Liver (tissue), 9 donors: ENCODE measurements around the gene MPPED2. TPM values are rescaled to one million over a fixed set of nuclear protein-coding genes. Genes with fewer than 3 reads are reported as not detected.

ENCODE experiments used
- DNase-seq: peaks from one replicate; pipeline ENCODE4 v3.0.0-alpha.2; 2017; ENCODE audit warnings: low spot score
- H3K27ac ChIP-seq, 2 donors: one replicate each; pipeline ENCODE4 v1.7.0; 2013; ENCODE audit warnings: inconsistent platforms in 2 of 2, low read length in 2 of 2, control low read depth in 1 of 2, low read depth in 1 of 2, mild to moderate bottlenecking in 1 of 2
- H3K27me3 ChIP-seq, 4 donors: one replicate each; pipeline versions ENCODE4 v1.6.1 to v1.7.0; 2013; ENCODE audit warnings: low read length in 3 of 4, inconsistent platforms in 1 of 4, mild to moderate bottlenecking in 1 of 4, moderate library complexity in 1 of 4; ENCODE audit not compliant: control insufficient read depth in 4 of 4, insufficient read depth in 4 of 4
- H3K36me3 ChIP-seq, 4 donors: one replicate each; pipeline versions ENCODE4 v1.6.1 to v1.7.0; 2013; ENCODE audit warnings: low read length in 3 of 4, mild to moderate bottlenecking in 3 of 4, low read depth in 1 of 4, moderate library complexity in 1 of 4; ENCODE audit not compliant: control insufficient read depth in 4 of 4, insufficient read depth in 3 of 4
- H3K4me1 ChIP-seq, 4 donors: one replicate each; pipeline versions ENCODE4 v1.6.1 to v1.7.0; 2013; ENCODE audit warnings: low read length in 3 of 4, mild to moderate bottlenecking in 3 of 4, moderate library complexity in 1 of 4; ENCODE audit not compliant: control insufficient read depth in 4 of 4, insufficient read depth in 4 of 4
- H3K4me3 ChIP-seq, 3 donors: one replicate each; pipeline versions ENCODE4 v1.6.1 to v1.7.0; 2013; ENCODE audit warnings: low read length in 3 of 3, control low read depth in 1 of 3, low read depth in 1 of 3, mild to moderate bottlenecking in 1 of 3
- H3K9ac ChIP-seq, 2 donors: one replicate each; pipeline ENCODE4 v1.7.0; 2013; ENCODE audit warnings: low read length in 2 of 2, mild to moderate bottlenecking in 2 of 2, moderate library complexity in 2 of 2, control low read depth in 1 of 2, low read depth in 1 of 2
- H3K9me3 ChIP-seq, 4 donors: one replicate each; pipeline versions ENCODE4 v1.6.1 to v1.7.0; 2013; ENCODE audit warnings: low read length in 3 of 4; ENCODE audit not compliant: control insufficient read depth in 4 of 4
- ATF3 ChIP-seq: IDR thresholded peaks from 2 replicates; pipeline ENCODE4 v1.6.1; 2016; ENCODE audit warnings: antibody characterized with exemption
- CTCF ChIP-seq: fragments of 150-350 bp; IDR thresholded peaks from 2 replicates; pipeline ENCODE4 v1.5.1; 2017; ENCODE audit warnings: improper control_type of control experiment, low read depth, low read length; ENCODE audit not compliant: missing input control
- EGR1 ChIP-seq, 2 donors: IDR thresholded peaks; 2 replicates each; pipeline ENCODE4 v1.6.1; 2016 to 2018; ENCODE audit warnings: antibody characterized with exemption in 2 of 2, low read depth in 2 of 2
- FOXA1 ChIP-seq: IDR thresholded peaks from 2 replicates; pipeline ENCODE4 v1.6.1; 2016; ENCODE audit warnings: antibody characterized with exemption
- FOXA2 ChIP-seq: IDR thresholded peaks from 2 replicates; pipeline ENCODE4 v1.6.1; 2016; ENCODE audit warnings: antibody characterized with exemption
- GABPA ChIP-seq, 2 donors: IDR thresholded peaks in 1 of 2; conservative IDR thresholded peaks in 1 of 2; 2 replicates each; pipeline ENCODE4 v1.6.1; 2016; ENCODE audit warnings: antibody characterized with exemption in 2 of 2, mild to moderate bottlenecking in 1 of 2, moderate library complexity in 1 of 2
- HNF4A ChIP-seq, 2 donors: conservative IDR thresholded peaks; 2 replicates each; pipeline ENCODE4 v1.6.1; 2016; ENCODE audit warnings: antibody characterized with exemption in 2 of 2, mild to moderate bottlenecking in 2 of 2
- HNF4G ChIP-seq: IDR thresholded peaks from 2 replicates; pipeline ENCODE4 v1.6.1; 2016; ENCODE audit warnings: antibody characterized with exemption
- JUND ChIP-seq, 2 donors: IDR thresholded peaks; 2 replicates each; pipeline ENCODE4 v1.6.1; 2016; ENCODE audit warnings: antibody characterized with exemption in 2 of 2
- MAX ChIP-seq: IDR thresholded peaks from 2 replicates; pipeline ENCODE4 v1.6.1; 2016; ENCODE audit warnings: antibody characterized with exemption
- NR2F2 ChIP-seq: IDR thresholded peaks from 2 replicates; pipeline ENCODE4 v1.6.1; 2016; ENCODE audit warnings: antibody characterized with exemption
- REST ChIP-seq: IDR thresholded peaks from 2 replicates; pipeline ENCODE4 v1.6.1; 2016; ENCODE audit warnings: antibody characterized with exemption, mild to moderate bottlenecking
- SP1 ChIP-seq: IDR thresholded peaks from 2 replicates; pipeline ENCODE4 v1.6.1; 2018; ENCODE audit warnings: antibody characterized with exemption, mild to moderate bottlenecking
- TAF1 ChIP-seq: conservative IDR thresholded peaks from 2 replicates; pipeline ENCODE4 v1.6.1; 2016; ENCODE audit warnings: antibody characterized with exemption, mild to moderate bottlenecking
- YY1 ChIP-seq: IDR thresholded peaks from 2 replicates; pipeline ENCODE4 v1.6.1; 2016; ENCODE audit warnings: antibody characterized with exemption, mild to moderate bottlenecking
- ZBTB33 ChIP-seq: IDR thresholded peaks from 2 replicates; pipeline ENCODE4 v1.6.1; 2016; ENCODE audit warnings: antibody characterized with exemption
- WGBS: extraction: QIAGEN DNeasy Blood & Tissue Kit; methylation state at CpG from one replicate; pipeline ENCODE4 v1.1.7; 2013; 5-methylcytosine and 5-hydroxymethylcytosine counted together
- polyA plus RNA-seq, 2 donors: library from polyadenylated mRNA; stranded (reverse) in 1 of 2; unstranded in 1 of 2; fragments of 200-250 nt in 1 of 2; fragments of >200 nt in 1 of 2; fragmentation: Nextera tagmentation in 1 of 2; extraction: Ambion mirVana in 1 of 2; gene quantifications; one replicate each; pipeline versions ENCODE4 v1.2.1 to v1.2.3, GENCODE V29; 2013 to 2015
- total RNA-seq, 2 donors: library from RNA; depleted of rRNA; stranded (reverse); fragments of >200 nt; gene quantifications; one replicate each; pipeline ENCODE4 v1.2.3, GENCODE V29; 2014
- donor health status: healthy.
- donor health status: healthy.
- donor health status: healthy.
- donor health status: healthy.
- donor health status: healthy.

Gene MPPED2
- total and polyA plus RNA-seq, 4 donors = 0.22 to 1.6 (median 0.47) TPM

GRCh38 chr11:30573951-30574350 is 12.2 kb downstream of the MPPED2 start (continued):
- no peak for TF ChIP-seq REST
- TF ChIP-seq SP1 = no peak
- no peak for TF ChIP-seq FOXA1
- no peak for TF ChIP-seq JUND (IDR thresholded peaks at IDR 0.05)
- no peak for TF ChIP-seq FOXA2
- no peak for TF ChIP-seq ATF3
- TF ChIP-seq EGR1 (IDR thresholded peaks at IDR 0.05; ENCODE audit: low read depth in 2 of 2) = no peak
- no peak for TF ChIP-seq HNF4A (conservative IDR thresholded peaks at IDR 0.05)
- no peak for TF ChIP-seq GABPA (IDR thresholded peaks at IDR 0.05 in 1 of 2, conservative IDR thresholded peaks at IDR 0.05 in 1 of 2)
- TF ChIP-seq TAF1 = no peak
- TF ChIP-seq HNF4G = no peak

- H3K9me3 ChIP-seq = no peaks in the 10 kb centered on the region
- H3K36me3 ChIP-seq = no peaks in the 10 kb centered on the region
- TF ChIP-seq JUND (IDR thresholded peaks at IDR 0.05) = no peak
- no peak for TF ChIP-seq YY1
- no peak for TF ChIP-seq SP1
- no peak for TF ChIP-seq EGR1 (IDR thresholded peaks at IDR 0.05; ENCODE audit: low read depth in 2 of 2)
- no peak overlapping the region for H3K9ac ChIP-seq
- H3K27ac ChIP-seq = no peak overlapping the region
- H3K4me1 ChIP-seq = no peaks in the 10 kb centered on the region
- no peak for DNase-seq
- no peaks in the 10 kb centered on the region for H3K27me3 ChIP-seq
- WGBS = 50% methylated on average over 8 of the region's 8 CpGs
- H3K4me3 ChIP-seq = no peak overlapping the region
Measured at GRCh38 chr11:30568931-30569330, 17.2 kb downstream of the MPPED2 start.

- Histone ChIP-seq H3K9me3 (no peaks in the 10 kb centered on the region), H3K27ac (no peak overlapping the region), H3K9ac (no peak overlapping the region), H3K27me3 (no peaks in the 10 kb centered on the region), H3K4me1 (no peaks in the 10 kb centered on the region), H3K4me3 (no peak overlapping the region), H3K36me3 (no peaks in the 10 kb centered on the region)
- 73% methylated on average over 1 of the region's 1 CpG for WGBS
- no peak for DNase-seq
- no peak for TF ChIP-seq NR2F2
- no peak for TF ChIP-seq MAX
- no peak for TF ChIP-seq TAF1
- TF ChIP-seq EGR1 (IDR thresholded peaks at IDR 0.05; ENCODE audit: low read depth in 2 of 2) = no peak
- TF ChIP-seq CTCF = no peak
- TF ChIP-seq ZBTB33 = no peak
- TF ChIP-seq FOXA1 = no peak
- TF ChIP-seq HNF4A (conservative IDR thresholded peaks at IDR 0.05) = no peak
- TF ChIP-seq ATF3 = no peak
Measured at GRCh38 chr11:30567644-30568043, 18.5 kb downstream of the MPPED2 start.
